Breast epithelium (tissue), 4 donors: Measurements from ENCODE around the gene ATCAY. TPM values are rescaled to one million over a fixed set of nuclear protein-coding genes. Genes with fewer than 3 reads are reported as not detected.
"Not testable (repeated sequence)": the region's sequence is repeated elsewhere in the genome, so short reads cannot be mapped to it uniquely, and the experiment has no call there.

Experiments
- DNase-seq, 2 donors: peaks; one replicate each; pipeline ENCODE4 v3.0.0-alpha.2; 2019; ENCODE audit warnings: low spot score in 2 of 2
- H3K27ac ChIP-seq, 2 donors: fragments of 200-600 bp; sonication (generic) in 1 of 2; one replicate each; pipeline ENCODE4 v1.5.1; 2016 to 2019; ENCODE audit warnings: mild to moderate bottlenecking in 1 of 2
- H3K27me3 ChIP-seq, 2 donors: fragments of 200-600 bp; sonication (generic) in 1 of 2; one replicate each; pipeline versions ENCODE4 v1.5.1 to v1.6.0; 2017 to 2019; ENCODE audit warnings: control low read depth in 1 of 2, mild to moderate bottlenecking in 1 of 2
- H3K36me3 ChIP-seq: fragments of 200-600 bp; one replicate; pipeline ENCODE4 v1.5.1; 2019
- H3K4me1 ChIP-seq, 2 donors: fragments of 200-600 bp; sonication (generic); one replicate each; pipeline ENCODE4 v1.5.1; 2016 to 2019; ENCODE audit warnings: control low read depth in 1 of 2
- H3K4me3 ChIP-seq, 3 donors: fragments of 200-600 bp; sonication (generic); 1 replicate in 2 of 3; 2 replicates in 1 of 3; pipeline ENCODE4 v1.5.1; 2016 to 2019; ENCODE audit warnings: mild to moderate bottlenecking in 3 of 3, moderate library complexity in 2 of 3
- H3K9me3 ChIP-seq, 2 donors: fragments of 200-600 bp; sonication (generic) in 1 of 2; one replicate each; pipeline ENCODE4 v1.5.1; 2016 to 2019; ENCODE audit warnings: control low read depth in 1 of 2
- POLR2A ChIP-seq: fragments of 450-650 bp; IDR thresholded peaks from one replicate; pipeline ENCODE4 v1.6.1; 2016; ENCODE audit warnings: antibody characterized with exemption, mild to moderate bottlenecking, moderate library complexity
- POLR2AphosphoS5 ChIP-seq, 3 donors: sonication (generic); formaldehyde crosslinking; IDR thresholded peaks; one replicate each; pipeline ENCODE4 v1.6.1; 2017; ENCODE audit warnings: antibody characterized with exemption in 3 of 3
- intact Hi-C: fragments of 100-400 bp; cut with DNase I; formaldehyde crosslinking; loops from one replicate; pipeline ENCODE4 v1.15.1; 2023; ENCODE audit warnings: low total_unique reads
- total RNA-seq, 3 donors: library from RNA; depleted of rRNA; stranded (reverse); fragments of >200 nt; gene quantifications; one replicate each; pipeline ENCODE4 v1.1.0, GENCODE V29; 2016
- TF ChIP-seq, protein P1 (sequence below), 3 donors: fragments of 450-650 bp; IDR thresholded peaks; one replicate each; pipeline ENCODE4 v1.5.1; 2016 to 2017; ENCODE audit warnings: antibody characterized with exemption in 3 of 3, mild to moderate bottlenecking in 3 of 3, moderate library complexity in 3 of 3

The ATCAY gene
- total RNA-seq, 3 donors from 2014 or later: 0.73 TPM; not detected in 2

DNA sequence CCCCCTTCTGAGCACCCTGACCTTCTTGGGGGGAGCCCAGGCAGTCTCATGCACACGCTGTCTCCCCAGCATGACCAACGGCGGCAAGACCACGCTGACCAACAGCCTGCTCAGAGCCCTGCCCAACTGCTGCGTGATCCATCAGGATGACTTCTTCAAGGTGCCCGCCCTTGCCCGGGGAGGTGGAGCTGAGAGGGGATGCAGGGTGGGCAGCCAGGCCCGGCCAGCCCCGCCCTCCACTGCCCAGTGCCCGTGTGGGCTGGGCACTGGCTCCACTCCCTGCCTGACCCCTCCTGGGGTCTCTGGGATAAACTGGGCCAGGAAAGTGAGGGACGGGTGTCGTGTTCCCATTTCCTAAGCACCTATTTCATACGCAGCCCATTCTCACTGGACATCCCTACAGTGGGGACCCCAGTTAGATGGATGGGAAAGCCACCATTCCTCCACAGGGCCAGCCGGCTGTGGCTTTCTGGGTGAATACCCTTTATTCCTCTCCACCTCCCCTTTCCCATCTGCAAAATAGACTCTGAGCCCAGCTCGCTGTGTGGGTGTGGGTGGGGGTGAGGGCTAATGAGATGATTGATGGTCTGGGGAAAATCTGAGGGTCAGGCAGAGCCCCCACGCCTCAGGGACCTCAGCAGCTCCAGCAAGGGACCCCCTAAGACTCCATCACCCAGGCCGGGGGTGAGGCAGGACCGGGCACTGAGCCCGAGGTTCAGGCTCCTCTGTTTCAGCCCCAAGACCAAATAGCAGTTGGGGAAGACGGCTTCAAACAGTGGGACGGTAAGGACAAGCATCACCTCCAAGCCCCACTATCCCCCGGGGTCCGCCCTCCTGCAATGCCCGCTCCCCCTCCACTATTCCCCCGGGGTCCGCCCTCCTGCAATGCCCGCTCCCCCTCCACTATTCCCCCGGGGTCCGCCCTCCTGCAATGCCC, 56.3 kb downstream of the ATCAY start:
- Histone ChIP-seq H3K27me3 (peaks cover 3 to 16% of the 10 kb centered on the region in 2 donors), H3K36me3 (no peaks in the 10 kb centered on the region), H3K9me3 (no peaks in the 10 kb centered on the region), H3K27ac (no peak overlapping the region), H3K4me1 (no peaks in the 10 kb centered on the region), H3K4me3 (no peak overlapping the region)
- intact Hi-C loops: no loop called here
- no peak for DNase-seq
- TF ChIP-seq POLR2AphosphoS5 (IDR thresholded peaks at IDR 0.05): no peak
- TF ChIP-seq, protein P1, sequence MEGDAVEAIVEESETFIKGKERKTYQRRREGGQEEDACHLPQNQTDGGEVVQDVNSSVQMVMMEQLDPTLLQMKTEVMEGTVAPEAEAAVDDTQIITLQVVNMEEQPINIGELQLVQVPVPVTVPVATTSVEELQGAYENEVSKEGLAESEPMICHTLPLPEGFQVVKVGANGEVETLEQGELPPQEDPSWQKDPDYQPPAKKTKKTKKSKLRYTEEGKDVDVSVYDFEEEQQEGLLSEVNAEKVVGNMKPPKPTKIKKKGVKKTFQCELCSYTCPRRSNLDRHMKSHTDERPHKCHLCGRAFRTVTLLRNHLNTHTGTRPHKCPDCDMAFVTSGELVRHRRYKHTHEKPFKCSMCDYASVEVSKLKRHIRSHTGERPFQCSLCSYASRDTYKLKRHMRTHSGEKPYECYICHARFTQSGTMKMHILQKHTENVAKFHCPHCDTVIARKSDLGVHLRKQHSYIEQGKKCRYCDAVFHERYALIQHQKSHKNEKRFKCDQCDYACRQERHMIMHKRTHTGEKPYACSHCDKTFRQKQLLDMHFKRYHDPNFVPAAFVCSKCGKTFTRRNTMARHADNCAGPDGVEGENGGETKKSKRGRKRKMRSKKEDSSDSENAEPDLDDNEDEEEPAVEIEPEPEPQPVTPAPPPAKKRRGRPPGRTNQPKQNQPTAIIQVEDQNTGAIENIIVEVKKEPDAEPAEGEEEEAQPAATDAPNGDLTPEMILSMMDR (IDR thresholded peaks at IDR 0.05): no peak
- no peak for TF ChIP-seq POLR2A

DNA sequence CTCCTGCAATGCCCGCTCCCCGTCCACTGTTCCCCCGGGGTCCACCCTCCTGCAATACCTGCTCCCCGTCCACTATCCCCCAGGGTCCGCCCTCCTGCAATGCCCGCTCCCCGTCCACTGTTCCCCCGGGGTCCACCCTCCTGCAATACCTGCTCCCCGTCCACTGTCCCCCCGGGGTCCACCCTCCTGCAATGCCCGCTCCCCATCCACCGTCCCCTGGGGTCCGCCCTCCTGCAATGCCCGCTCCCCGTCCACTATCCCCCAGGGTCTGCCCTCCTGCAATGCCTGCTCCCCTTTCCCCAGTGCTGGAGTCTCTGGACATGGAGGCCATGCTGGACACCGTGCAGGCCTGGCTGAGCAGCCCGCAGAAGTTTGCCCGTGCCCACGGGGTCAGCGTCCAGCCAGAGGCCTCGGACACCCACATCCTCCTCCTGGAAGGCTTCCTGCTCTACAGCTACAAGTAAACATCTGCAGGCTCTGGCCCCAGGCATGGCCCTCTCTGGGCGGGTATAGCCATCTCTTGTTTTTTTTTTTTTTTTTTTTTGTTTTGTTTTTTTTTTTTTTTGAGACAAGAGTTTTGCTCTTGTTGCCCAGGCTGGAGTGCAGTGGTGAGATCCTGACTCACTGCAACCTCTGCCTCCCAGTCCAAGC, 57.9 kb downstream of the ATCAY start:
- H3K27me3 ChIP-seq, DNase-seq, H3K36me3 ChIP-seq, H3K27ac ChIP-seq, H3K4me3 ChIP-seq, H3K4me1 ChIP-seq, intact Hi-C loops, H3K9me3 ChIP-seq: not testable (repeated sequence)

DNA sequence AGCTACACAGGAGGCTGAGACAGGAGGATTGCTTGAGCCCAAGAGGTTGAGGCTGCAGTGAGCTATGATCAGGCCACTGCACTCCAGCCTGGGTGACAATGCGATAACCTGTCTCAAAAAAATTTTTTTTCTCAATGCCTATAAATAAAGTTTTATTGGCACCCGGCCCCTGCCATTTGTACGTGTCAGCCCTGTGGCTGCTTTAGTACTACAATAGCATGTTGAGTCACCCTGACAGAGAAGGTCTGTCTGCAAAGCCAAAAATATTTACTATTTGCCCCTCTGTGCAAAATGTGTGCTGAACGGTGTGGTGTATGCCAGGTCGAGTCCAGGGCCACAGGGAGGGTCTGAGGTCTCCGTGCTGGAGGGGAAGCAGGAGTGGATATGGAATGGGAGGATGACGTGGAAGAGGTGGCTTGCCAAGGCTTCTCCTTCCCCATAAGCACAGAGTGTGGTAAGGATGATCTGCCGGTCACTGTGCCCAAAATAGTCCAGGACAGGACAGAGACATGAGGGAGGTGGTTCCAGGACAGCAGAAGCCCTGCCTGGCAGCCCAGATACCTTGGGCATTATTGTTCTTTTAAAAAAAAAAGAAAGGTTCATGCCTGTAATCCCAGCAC, 62.4 kb downstream of the ATCAY start:
- Histone ChIP-seq H3K9me3 (no peaks in the 10 kb centered on the region), H3K4me1 (no peaks in the 10 kb centered on the region), H3K36me3 (no peaks in the 10 kb centered on the region), H3K4me3 (no peak overlapping the region), H3K27ac (no peak overlapping the region), H3K27me3 (no peaks in the 10 kb centered on the region)
- intact Hi-C loops: no loop called here
- DNase-seq: no peak
- TF ChIP-seq POLR2AphosphoS5 (IDR thresholded peaks at IDR 0.05) (no peak), POLR2A (no peak)
- TF ChIP-seq, protein P1 (IDR thresholded peaks at IDR 0.05): no peak

- intact Hi-C loops: no loop called here
- no peaks in the 10 kb centered on the region for H3K36me3 ChIP-seq
- TF ChIP-seq POLR2A (no peak), POLR2AphosphoS5 (IDR thresholded peaks at IDR 0.05) (no peak)
- TF ChIP-seq, protein P1 (IDR thresholded peaks at IDR 0.05): no peak
Measured at GRCh38 chr19:3944018-3944721, 63.7 kb downstream of the ATCAY start.

GRCh38 chr19:3945838-3946237, 65.4 kb downstream of the ATCAY start:
- Histone ChIP-seq H3K9me3 (no peaks in the 10 kb centered on the region), H3K36me3 (no peaks in the 10 kb centered on the region), H3K4me1 (no peaks in the 10 kb centered on the region), H3K4me3 (no peak overlapping the region), H3K27me3 (no peaks in the 10 kb centered on the region), H3K27ac (no peak overlapping the region)
- intact Hi-C loops: no loop called here
- no peak for DNase-seq
- no peak for TF ChIP-seq POLR2A
- TF ChIP-seq, protein P1 (IDR thresholded peaks at IDR 0.05): no peak
- TF ChIP-seq POLR2AphosphoS5 (IDR thresholded peaks at IDR 0.05): no peak

More at GRCh38 chr19:3944018-3944721, 63.7 kb downstream of the ATCAY start:
- Histone ChIP-seq H3K4me3 (no peak overlapping the region), H3K27ac (no peak overlapping the region), H3K9me3 (no peaks in the 10 kb centered on the region), H3K27me3 (no peaks in the 10 kb centered on the region), H3K4me1 (no peaks in the 10 kb centered on the region)
- no peak for DNase-seq

DNA sequence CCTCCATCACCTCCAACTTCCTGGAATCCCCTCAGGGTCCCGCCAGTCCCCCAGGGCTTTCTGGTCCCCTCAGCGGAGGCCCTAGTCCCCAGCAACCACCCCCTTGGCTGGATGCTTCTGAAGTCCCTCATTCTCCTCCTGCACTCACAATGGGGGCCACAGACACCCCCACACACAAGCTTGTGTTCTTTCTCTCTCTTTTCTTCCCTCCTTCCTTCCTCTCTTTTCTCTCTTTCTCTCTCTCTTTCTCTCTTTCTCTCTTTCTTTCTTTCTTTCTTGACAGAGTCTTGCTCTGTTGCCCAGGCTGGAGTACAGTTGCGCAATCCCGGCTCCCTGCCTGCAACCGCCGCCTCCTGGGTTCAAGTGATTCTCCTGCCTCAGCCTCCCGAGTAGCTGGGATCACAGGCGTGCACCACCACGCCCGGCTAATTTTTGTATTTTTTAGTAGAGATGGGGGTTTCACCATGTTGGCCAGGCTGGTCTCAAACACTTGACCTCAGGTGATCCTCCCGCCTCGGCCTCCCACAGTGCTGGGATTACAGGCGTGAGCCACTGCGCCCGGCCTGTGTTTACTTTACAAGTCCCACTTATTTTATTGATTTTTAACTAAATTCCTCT, 66.9 kb downstream of the ATCAY start:
- H3K27ac ChIP-seq, DNase-seq, H3K27me3 ChIP-seq, intact Hi-C loops, H3K36me3 ChIP-seq, H3K4me1 ChIP-seq, H3K9me3 ChIP-seq, H3K4me3 ChIP-seq: not testable (repeated sequence)
